Measurements from ENCODE around the gene SRSF7. TPM values are rescaled to one million over a fixed set of nuclear protein-coding genes. Genes with fewer than 3 reads are reported as not detected.
"Not testable (repeated sequence)": the region's sequence is repeated elsewhere in the genome, so short reads cannot be mapped to it uniquely, and the experiment has no call there.

The SRSF7 gene
- total RNA-seq, 1 donor from 2014 or later: 248 TPM

DNA sequence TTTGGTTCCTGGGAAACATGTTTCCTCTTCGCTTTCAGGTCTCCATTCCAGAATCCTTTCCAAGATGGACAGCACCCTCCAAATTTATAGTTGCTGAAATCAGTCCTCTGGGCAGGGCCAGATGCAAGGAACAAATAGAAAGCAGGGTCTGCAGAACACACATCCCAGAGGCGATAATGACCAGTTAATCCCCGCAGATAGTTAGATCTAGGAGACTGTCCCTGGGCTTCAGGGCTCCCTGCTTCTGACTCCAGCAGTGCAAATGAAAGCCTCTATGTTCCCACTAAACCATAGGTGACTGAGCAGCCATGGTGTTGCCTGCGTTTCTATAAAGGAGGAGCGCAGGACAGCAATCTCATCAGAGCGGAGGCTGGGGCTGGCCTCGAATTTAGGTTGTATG is 38.7 kb downstream of the SRSF7 start:
- Mint-ChIP-seq H3K27me3 (no peaks in the 10 kb centered on the region), H3K27ac (no peak overlapping the region), H3K36me3 (peaks cover 10% of the 10 kb centered on the region), H3K9me3 (peaks cover 5% of the 10 kb centered on the region), H3K4me3 (no peak overlapping the region), H3K4me1 (ENCODE audit: unreplicated experiment) (peaks cover 5% of the 10 kb centered on the region)
- DNase-seq (ENCODE audit: extremely low spot score, unreplicated experiment): no peak
- TF ChIP-seq, protein P1, sequence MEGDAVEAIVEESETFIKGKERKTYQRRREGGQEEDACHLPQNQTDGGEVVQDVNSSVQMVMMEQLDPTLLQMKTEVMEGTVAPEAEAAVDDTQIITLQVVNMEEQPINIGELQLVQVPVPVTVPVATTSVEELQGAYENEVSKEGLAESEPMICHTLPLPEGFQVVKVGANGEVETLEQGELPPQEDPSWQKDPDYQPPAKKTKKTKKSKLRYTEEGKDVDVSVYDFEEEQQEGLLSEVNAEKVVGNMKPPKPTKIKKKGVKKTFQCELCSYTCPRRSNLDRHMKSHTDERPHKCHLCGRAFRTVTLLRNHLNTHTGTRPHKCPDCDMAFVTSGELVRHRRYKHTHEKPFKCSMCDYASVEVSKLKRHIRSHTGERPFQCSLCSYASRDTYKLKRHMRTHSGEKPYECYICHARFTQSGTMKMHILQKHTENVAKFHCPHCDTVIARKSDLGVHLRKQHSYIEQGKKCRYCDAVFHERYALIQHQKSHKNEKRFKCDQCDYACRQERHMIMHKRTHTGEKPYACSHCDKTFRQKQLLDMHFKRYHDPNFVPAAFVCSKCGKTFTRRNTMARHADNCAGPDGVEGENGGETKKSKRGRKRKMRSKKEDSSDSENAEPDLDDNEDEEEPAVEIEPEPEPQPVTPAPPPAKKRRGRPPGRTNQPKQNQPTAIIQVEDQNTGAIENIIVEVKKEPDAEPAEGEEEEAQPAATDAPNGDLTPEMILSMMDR (conservative IDR thresholded peaks at IDR 0.05): no peak

DNA sequence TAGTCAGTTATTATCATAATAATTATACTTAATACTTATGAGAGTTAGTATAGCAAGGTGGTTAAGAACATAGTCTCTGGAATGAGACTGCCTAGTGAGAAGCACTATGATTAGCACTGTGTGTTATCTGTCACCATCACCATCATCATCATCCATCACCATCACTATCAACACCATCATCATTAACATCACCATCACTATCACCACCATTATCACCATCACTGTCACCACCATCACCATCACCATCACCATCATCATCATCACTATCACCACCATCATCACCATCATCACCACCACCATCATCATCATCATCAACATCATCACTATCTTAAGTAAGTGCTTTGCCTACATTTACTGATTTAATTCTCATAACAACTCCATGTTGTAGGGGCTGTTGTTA is 39.6 kb downstream of the SRSF7 start:
- peaks cover 10% of the 10 kb centered on the region for H3K36me3 Mint-ChIP-seq
- H3K27ac Mint-ChIP-seq: no peak overlapping the region
- no peak overlapping the region for H3K4me3 Mint-ChIP-seq
- H3K9me3 Mint-ChIP-seq: peaks cover 5% of the 10 kb centered on the region
- TF ChIP-seq, protein P1 (conservative IDR thresholded peaks at IDR 0.05): no peak
- H3K4me1 Mint-ChIP-seq (ENCODE audit: unreplicated experiment): peaks cover 5% of the 10 kb centered on the region
- no peaks in the 10 kb centered on the region for H3K27me3 Mint-ChIP-seq
- no peak for DNase-seq (ENCODE audit: extremely low spot score, unreplicated experiment)

DNA sequence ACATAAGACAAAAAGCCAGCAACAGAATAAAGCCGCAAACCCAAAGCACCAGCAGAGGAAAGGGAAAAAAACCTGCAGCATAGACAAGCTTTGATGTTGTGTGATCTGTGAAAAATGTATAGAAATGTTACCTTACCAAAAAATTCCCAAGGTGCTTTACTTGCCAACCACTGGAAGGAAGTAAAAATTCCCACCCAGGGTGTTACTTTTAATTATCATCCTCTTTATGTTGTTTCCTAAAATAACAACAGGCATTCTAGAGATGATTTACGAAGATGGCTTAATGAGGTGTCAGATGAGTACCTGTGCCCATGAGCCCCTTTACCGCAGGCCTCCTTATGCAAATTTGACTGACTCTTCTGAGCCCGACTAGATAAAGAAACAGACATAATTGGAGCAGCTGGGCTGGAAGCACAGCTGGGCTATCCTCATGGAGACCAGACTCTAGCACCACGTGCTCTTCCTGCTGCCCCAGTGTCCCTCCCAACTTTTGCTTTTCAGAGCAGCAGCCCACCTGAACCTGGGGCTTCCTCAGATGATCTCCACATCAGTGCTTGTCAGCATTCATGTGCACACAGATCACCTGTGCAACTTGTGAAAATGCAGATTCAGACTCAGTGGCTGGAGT is 41.5 kb downstream of the SRSF7 start:
- TF ChIP-seq, protein P1 (conservative IDR thresholded peaks at IDR 0.05): no peak
- peaks cover 5% of the 10 kb centered on the region for H3K4me1 Mint-ChIP-seq (ENCODE audit: unreplicated experiment)
- H3K9me3 Mint-ChIP-seq: peaks cover 10% of the 10 kb centered on the region
- no peaks in the 10 kb centered on the region for H3K27me3 Mint-ChIP-seq
- no peak overlapping the region for H3K27ac Mint-ChIP-seq
- H3K4me3 Mint-ChIP-seq: no peak overlapping the region
- H3K36me3 Mint-ChIP-seq: peaks cover 15% of the 10 kb centered on the region
- DNase-seq (ENCODE audit: extremely low spot score, unreplicated experiment): no peak

DNA sequence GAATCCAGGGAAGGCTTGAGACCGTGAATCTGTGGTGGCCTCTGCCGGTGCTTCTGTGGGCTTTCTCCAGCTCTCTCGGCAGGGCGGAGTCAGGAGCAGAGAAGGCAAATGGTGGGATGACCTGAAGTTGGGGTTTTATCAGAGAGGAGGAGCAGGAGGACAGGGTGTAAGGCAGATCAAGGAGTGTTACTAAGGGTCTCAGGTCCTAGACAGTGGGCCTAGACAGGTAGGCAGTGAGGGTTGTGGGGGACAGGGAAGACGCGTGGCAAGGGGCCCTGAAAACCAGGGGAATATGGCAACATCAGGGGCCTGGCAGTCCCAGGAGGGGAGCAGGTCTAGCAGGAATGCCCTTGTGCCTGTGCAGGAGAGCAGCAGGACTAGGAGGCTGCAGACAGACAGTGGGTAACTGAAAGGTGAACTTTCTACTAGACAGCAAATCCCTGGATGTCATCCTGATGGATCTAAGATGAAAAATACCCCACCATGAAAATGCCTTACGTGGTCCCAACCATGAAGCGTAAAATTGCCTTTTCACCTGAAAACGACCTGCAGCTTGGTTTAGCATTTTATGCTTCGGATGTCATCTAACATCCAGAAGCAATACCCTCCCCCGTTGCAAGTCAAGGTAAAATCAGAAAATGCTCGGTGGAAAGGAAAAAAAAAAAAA is 42.1 kb downstream of the SRSF7 start:
- Mint-ChIP-seq H3K4me3 (no peak overlapping the region), H3K27me3 (no peaks in the 10 kb centered on the region), H3K9me3 (peaks cover 10% of the 10 kb centered on the region), H3K4me1 (ENCODE audit: unreplicated experiment) (peaks cover 5% of the 10 kb centered on the region), H3K36me3 (peaks cover 12% of the 10 kb centered on the region), H3K27ac (no peak overlapping the region)
- no peak for DNase-seq (ENCODE audit: extremely low spot score, unreplicated experiment)
- TF ChIP-seq, protein P1 (conservative IDR thresholded peaks at IDR 0.05): no peak

DNA sequence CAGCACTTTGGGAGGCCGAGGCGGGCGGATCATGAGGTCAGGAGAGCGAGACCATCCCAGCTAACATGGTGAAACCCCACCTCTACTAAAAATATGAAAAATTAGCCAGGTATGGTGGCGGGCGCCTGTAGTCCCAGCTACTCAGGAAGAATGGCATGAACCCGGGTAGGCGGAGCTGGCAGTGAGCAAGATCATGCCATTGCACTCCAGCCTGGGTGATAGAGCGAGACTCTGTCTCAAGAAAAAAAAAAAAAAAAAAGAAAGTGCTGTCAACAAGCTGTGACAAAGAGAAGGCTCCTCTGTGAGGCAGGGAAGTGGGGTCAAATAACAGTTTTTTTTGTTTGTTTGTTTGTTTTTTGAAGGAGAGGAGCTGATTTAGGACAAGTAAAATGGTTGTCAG is 42.7 kb downstream of the SRSF7 start:
- not testable (repeated sequence) for H3K27ac Mint-ChIP-seq; H3K4me3 Mint-ChIP-seq; H3K27me3 Mint-ChIP-seq; H3K4me1 Mint-ChIP-seq (ENCODE audit: unreplicated experiment); DNase-seq (ENCODE audit: extremely low spot score, unreplicated experiment)
- Mint-ChIP-seq H3K9me3 (peaks cover 10% of the 10 kb centered on the region), H3K36me3 (peaks cover 12% of the 10 kb centered on the region)

DNA sequence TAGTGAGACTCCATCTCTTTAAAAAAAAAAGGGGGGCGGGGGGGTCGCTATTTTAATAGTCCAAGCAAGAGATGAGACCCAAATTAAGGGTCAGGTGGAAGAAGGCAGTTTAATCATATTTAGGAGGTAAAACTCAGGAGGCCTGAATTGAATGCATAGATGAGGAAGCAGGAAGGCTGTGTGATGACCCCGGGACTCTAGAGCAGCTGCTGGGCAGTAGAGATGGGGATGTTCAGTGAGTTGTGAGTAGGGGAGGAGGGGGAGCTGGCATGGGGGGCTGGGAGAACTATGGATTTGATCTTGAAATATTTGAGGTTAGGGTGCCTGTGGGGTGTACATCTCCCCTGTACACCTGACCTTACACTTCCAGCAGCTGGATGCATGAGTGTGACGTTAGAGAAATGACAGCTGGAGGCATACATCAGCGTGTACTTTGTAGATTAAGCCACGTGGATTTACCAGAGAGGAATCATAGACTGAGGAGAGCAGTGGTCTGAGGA is 44.3 kb downstream of the SRSF7 start:
- Mint-ChIP-seq H3K36me3 (peaks cover 11% of the 10 kb centered on the region), H3K9me3 (peaks cover 10% of the 10 kb centered on the region), H3K27me3 (no peaks in the 10 kb centered on the region), H3K27ac (no peak overlapping the region), H3K4me3 (no peak overlapping the region), H3K4me1 (ENCODE audit: unreplicated experiment) (peaks cover 8% of the 10 kb centered on the region)
- TF ChIP-seq, protein P1 (conservative IDR thresholded peaks at IDR 0.05): no peak
- DNase-seq (ENCODE audit: extremely low spot score, unreplicated experiment): no peak

Data from type B pancreatic cell (in vitro differentiated cells).